ENCODE measurements around the gene LIN52. TPM values are rescaled to one million over a fixed set of nuclear protein-coding genes. Genes with fewer than 3 reads are reported as not detected.

LIN52 gene
- total RNA-seq, 1 experiment from 2014 or later, result 16.9 TPM

DNA sequence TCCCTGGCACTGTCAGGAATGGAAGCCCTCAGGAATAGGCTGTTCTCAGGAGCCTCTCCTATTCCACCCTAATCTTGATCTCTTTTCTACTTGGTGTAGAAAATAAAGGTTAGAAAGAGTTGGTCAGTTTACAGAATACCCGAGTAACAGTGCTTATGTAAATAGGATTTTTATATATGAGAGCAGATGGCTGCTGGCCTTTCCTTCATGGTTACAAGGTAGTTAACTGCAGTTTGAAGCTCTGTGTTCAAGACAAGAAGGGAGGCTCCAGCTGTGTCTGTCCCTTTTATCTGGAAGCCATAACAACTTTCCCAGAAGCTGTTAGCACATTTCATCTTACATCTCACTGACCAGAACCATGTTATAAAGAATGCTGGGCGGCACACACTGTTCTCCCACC is 42.5 kb upstream of the LIN52 start:
- intact Hi-C loops (cut with micrococcal nuclease; ENCODE audit: unreplicated experiment), result no loop called here
- no TSS peak for BruUV-seq (replicated peaks)
- Histone ChIP-seq H3K27ac (ENCODE audit: low read depth, low read length, poor library complexity, severe bottlenecking) (no peak overlapping the region), H3K4me3 (ENCODE audit: low read depth, low read length, poor library complexity, severe bottlenecking) (no peak overlapping the region), H3K36me3 (ENCODE audit: insufficient read depth, low read length, poor library complexity, severe bottlenecking) (no peaks in the 10 kb centered on the region), H3K27me3 (replicated peaks; ENCODE audit: insufficient read depth, low read depth, low read length, poor library complexity) (no peaks in the 10 kb centered on the region), H3K4me1 (ENCODE audit: insufficient read depth, low read length, poor library complexity, severe bottlenecking) (no peaks in the 10 kb centered on the region), H3K9me3 (ENCODE audit: low read depth, low read length, poor library complexity, severe bottlenecking) (no peaks in the 10 kb centered on the region)
- no peak for DNase-seq (ENCODE audit: low spot score)
- POLR2A ChIA-PET (ENCODE audit: low non-redundant PET), result interaction anchor here (0.5 kb wide), 1 partner anchor 46 kb away, joined by 8 read pairs; no protein-coding TSS in a partner anchor
- CTCF ChIA-PET, result no interaction called here
- TF ChIP-seq, protein P1, sequence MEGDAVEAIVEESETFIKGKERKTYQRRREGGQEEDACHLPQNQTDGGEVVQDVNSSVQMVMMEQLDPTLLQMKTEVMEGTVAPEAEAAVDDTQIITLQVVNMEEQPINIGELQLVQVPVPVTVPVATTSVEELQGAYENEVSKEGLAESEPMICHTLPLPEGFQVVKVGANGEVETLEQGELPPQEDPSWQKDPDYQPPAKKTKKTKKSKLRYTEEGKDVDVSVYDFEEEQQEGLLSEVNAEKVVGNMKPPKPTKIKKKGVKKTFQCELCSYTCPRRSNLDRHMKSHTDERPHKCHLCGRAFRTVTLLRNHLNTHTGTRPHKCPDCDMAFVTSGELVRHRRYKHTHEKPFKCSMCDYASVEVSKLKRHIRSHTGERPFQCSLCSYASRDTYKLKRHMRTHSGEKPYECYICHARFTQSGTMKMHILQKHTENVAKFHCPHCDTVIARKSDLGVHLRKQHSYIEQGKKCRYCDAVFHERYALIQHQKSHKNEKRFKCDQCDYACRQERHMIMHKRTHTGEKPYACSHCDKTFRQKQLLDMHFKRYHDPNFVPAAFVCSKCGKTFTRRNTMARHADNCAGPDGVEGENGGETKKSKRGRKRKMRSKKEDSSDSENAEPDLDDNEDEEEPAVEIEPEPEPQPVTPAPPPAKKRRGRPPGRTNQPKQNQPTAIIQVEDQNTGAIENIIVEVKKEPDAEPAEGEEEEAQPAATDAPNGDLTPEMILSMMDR (conservative IDR thresholded peaks at IDR 0.05; ENCODE audit: low read depth, low read length), result no peak

DNA sequence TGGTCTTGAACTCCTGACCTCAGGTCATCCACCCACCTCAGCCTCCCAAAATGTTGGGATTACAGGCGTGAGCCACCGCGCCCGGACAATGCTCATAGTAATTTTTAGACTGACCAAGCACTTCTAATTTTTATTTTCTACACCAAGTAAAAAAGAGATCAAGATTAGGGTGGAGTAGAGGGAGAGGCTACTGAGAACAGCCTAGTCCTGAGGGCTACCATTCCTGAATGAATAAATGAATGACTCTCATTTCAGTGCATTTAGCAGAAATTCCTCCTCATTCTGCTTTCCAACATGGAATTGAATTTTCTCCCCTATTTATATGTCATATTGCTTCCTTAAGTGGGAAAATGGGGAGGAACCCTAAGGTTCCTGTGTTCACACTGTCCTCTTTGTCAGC is 39.2 kb upstream of the LIN52 start:
- CTCF ChIA-PET, result no interaction called here
- BruUV-seq (replicated peaks), result no TSS peak

DNA sequence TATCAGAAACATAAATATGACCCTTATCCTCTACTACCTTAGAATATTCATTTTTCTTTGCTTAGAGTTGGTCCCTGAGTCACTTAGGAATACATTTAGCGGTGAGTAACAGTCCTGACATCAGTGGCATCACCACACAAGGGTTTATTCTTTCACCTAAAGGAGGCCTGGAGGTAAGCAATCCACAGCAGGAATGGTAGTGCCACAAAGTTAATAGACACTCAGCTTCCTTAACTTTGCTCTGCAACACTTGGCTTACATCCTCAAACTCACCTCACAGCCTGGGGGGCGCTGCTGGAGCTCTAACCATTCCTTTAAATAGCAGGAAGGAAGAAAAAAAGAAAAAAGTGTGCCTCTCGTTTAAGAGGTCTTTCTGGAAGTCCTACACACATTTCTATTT is 36.5 kb upstream of the LIN52 start:
- DNase-seq (ENCODE audit: low spot score), result no peak
- ChIA-PET CTCF (no interaction called here), POLR2A (ENCODE audit: low non-redundant PET) (no interaction called here)
- TF ChIP-seq EZH2 (IDR thresholded peaks at IDR 0.05; ENCODE audit: borderline replicate concordance, low read depth, low read length, poor library complexity, severe bottlenecking), result no peak
- TF ChIP-seq, protein P1 (conservative IDR thresholded peaks at IDR 0.05; ENCODE audit: low read depth, low read length), result no peak
- intact Hi-C loops (cut with micrococcal nuclease; ENCODE audit: unreplicated experiment), result no loop called here
- Histone ChIP-seq H3K9me3 (ENCODE audit: low read depth, low read length, poor library complexity, severe bottlenecking) (no peaks in the 10 kb centered on the region), H3K27ac (ENCODE audit: low read depth, low read length, poor library complexity, severe bottlenecking) (no peak overlapping the region), H3K27me3 (replicated peaks; ENCODE audit: insufficient read depth, low read depth, low read length, poor library complexity) (no peaks in the 10 kb centered on the region), H3K4me1 (ENCODE audit: insufficient read depth, low read length, poor library complexity, severe bottlenecking) (no peaks in the 10 kb centered on the region), H3K36me3 (ENCODE audit: insufficient read depth, low read length, poor library complexity, severe bottlenecking) (no peaks in the 10 kb centered on the region), H3K4me3 (ENCODE audit: low read depth, low read length, poor library complexity, severe bottlenecking) (no peak overlapping the region)
- no TSS peak for BruUV-seq (replicated peaks)

More for the DNA sequence above, 39.2 kb upstream of the LIN52 start:
- no peaks in the 10 kb centered on the region for H3K27me3 ChIP-seq (replicated peaks; ENCODE audit: insufficient read depth, low read depth, low read length, poor library complexity)
- POLR2A ChIA-PET (ENCODE audit: low non-redundant PET), result no interaction called here
- no peak for DNase-seq (ENCODE audit: low spot score)
- H3K36me3 ChIP-seq (ENCODE audit: insufficient read depth, low read length, poor library complexity, severe bottlenecking), result no peaks in the 10 kb centered on the region
- H3K4me3 ChIP-seq (ENCODE audit: low read depth, low read length, poor library complexity, severe bottlenecking), result no peak overlapping the region
- TF ChIP-seq, protein P1 (conservative IDR thresholded peaks at IDR 0.05; ENCODE audit: low read depth, low read length), result no peak
- no peak for TF ChIP-seq EZH2 (IDR thresholded peaks at IDR 0.05; ENCODE audit: borderline replicate concordance, low read depth, low read length, poor library complexity, severe bottlenecking)
- no peaks in the 10 kb centered on the region for H3K4me1 ChIP-seq (ENCODE audit: insufficient read depth, low read length, poor library complexity, severe bottlenecking)
- no peaks in the 10 kb centered on the region for H3K9me3 ChIP-seq (ENCODE audit: low read depth, low read length, poor library complexity, severe bottlenecking)
- H3K27ac ChIP-seq (ENCODE audit: low read depth, low read length, poor library complexity, severe bottlenecking), result no peak overlapping the region
- intact Hi-C loops (cut with micrococcal nuclease; ENCODE audit: unreplicated experiment), result no loop called here

Measured in A673 (cell line).